Measurements from ENCODE around the gene GNG7. TPM values are rescaled to one million over a fixed set of nuclear protein-coding genes. Genes with fewer than 3 reads are reported as not detected.
A peak's percentile ranks its signal among the peaks of the same experiment; 100 is the strongest.

Gene GNG7
- polyA plus RNA-seq, 1 of the 3 experiments (the other 2 are of a cell fraction): 2.2 TPM

- WGBS (ENCODE audit: low lambda C conversion rate): 86% methylated on average over 11 of the region's 18 CpGs
- Histone ChIP-seq H3K4me2 (peak overlapping the region; percentile 71; the same call in 1 of the 2 replicates), H3K9me2 (no peaks in the 10 kb centered on the region), H3K9ac (peak overlapping the region; percentile 62; the same call in 1 of the 2 replicates), H3K9me3 (no peaks in the 10 kb centered on the region), H3K27me3 (ENCODE audit: insufficient read depth) (no peaks in the 10 kb centered on the region), H3K27ac (ENCODE audit: low read depth in 2 of 2, low read length in 1 of 2) (peak overlapping the region in 1 of 2 experiments; percentile 90; a peak in 2 of 4 replicates), H3K4me1 (ENCODE audit: control insufficient read depth in 1 of 2, insufficient read depth in 2 of 2, low read depth in 1 of 2, low read length in 1 of 2) (peaks cover 13 to 43% of the 10 kb centered on the region in 2 experiments; a peak in 3 of 4 replicates), H4K20me1 (ENCODE audit: insufficient read depth) (no peaks in the 10 kb centered on the region), H3K36me3 (replicated peaks in 1 of 2; ENCODE audit: control insufficient read depth in 1 of 2, insufficient read depth in 2 of 2, low read length in 1 of 2) (no peaks in the 10 kb centered on the region), H2AFZ (ENCODE audit: low read depth) (no peak overlapping the region), H3K4me3 (ENCODE audit: low read depth in 2 of 2, low read length in 1 of 2) (no peak overlapping the region), H3F3A (replicated peaks; ENCODE audit: insufficient read depth) (peaks cover 36% of the 10 kb centered on the region), H3K79me2 (ENCODE audit: insufficient read depth) (peaks cover 13% of the 10 kb centered on the region; the same call in 1 of the 2 replicates)
- DNase-seq: no peak
- CTCF ChIA-PET: interaction anchor here (1.2 to 4.0 kb wide), 5 partner anchors 35 to 71 kb away, joined by 3 to 25 read pairs (median 13); partner anchors contain the start of gene GADD45B
- TF ChIP-seq MXI1 (IDR thresholded peaks at IDR 0.05; ENCODE audit: low read depth, low read length): no peak
- TF ChIP-seq RAD21 (IDR thresholded peaks at IDR 0.05; ENCODE audit: low read length): no peak
- no peak for TF ChIP-seq EZH2phosphoT487 (IDR thresholded peaks at IDR 0.05; ENCODE audit: borderline replicate concordance, low read depth)
- no peak for TF ChIP-seq PBX3 (IDR thresholded peaks at IDR 0.05)
- no peak for TF ChIP-seq GATA2 (CRISPR knock-in tag; IDR thresholded peaks at IDR 0.05)
- TF ChIP-seq USF2 (IDR thresholded peaks at IDR 0.05; ENCODE audit: borderline replicate concordance, low read depth, low read length): no peak
- no peak for TF ChIP-seq NFIC (IDR thresholded peaks at IDR 0.05; ENCODE audit: borderline replicate concordance)
- no peak for TF ChIP-seq CTCF (IDR thresholded peaks at IDR 0.05)
- TF ChIP-seq EP300 (IDR thresholded peaks at IDR 0.05; ENCODE audit: borderline replicate concordance in 1 of 2, low read depth in 1 of 2, low read length in 1 of 2): no peak
- no peak for TF ChIP-seq USF1 (IDR thresholded peaks at IDR 0.05; ENCODE audit: borderline replicate concordance, low read depth)
- TF ChIP-seq FOSL2 (IDR thresholded peaks at IDR 0.05; ENCODE audit: borderline replicate concordance, low read depth): no peak
- POLR2A ChIA-PET: interaction anchor here (2.7 kb wide), 1 partner anchor 69 kb away, joined by 11 read pairs; the partner anchor contains the start of gene GADD45B
Observed at GRCh38 chr19:2544576-2545415, 157.7 kb downstream of the GNG7 start.
